ENCODE measurements around the gene IL1RN.
A peak's percentile ranks its signal among the peaks of the same experiment; 100 is the strongest.
"Not testable (repeated sequence)": the region's sequence is repeated elsewhere in the genome, so short reads cannot be mapped to it uniquely, and the experiment has no call there.

Gene IL1RN, protein sequence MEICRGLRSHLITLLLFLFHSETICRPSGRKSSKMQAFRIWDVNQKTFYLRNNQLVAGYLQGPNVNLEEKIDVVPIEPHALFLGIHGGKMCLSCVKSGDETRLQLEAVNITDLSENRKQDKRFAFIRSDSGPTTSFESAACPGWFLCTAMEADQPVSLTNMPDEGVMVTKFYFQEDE

DNA sequence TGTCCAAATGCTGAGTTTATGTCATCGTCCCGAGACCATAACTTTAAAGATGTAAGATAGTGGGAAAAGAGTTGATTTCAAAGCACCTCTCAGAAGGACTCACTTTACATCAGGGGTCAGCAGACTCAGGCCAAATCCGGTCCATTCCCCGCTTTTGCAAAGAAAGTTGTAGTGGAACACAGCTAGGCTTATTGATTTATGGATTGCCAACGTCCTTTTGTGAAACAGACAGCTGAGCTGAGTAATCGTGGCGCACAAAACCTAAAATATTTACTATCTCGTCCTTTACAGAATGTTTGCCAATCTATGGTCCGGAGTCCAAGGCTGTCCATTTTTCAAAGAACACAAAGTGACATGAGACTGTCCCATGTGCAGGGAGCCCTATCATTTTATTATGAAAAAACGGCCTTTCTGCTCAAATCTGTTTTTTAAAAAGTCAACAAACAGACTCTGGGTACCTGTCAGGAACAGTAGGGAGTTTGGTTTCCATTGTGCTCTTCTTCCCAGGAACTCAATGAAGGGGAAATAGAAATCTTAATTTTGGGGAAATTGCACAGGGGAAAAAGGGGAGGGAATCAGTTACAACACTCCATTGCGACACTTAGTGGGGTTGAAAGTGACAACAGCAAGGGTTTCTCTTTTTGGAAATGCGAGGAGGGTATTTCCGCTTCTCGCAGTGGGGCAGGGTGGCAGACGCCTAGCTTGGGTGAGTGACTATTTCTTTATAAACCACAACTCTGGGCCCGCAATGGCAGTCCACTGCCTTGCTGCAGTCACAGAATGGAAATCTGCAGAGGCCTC, at the start of gene IL1RN:
Gene IL1RN (plus strand): TSS at position 754 of the 801 bp plus-strand sequence. CDS start 27 bp downstream, at position 781.
- DNase-seq, result no peak

DNA sequence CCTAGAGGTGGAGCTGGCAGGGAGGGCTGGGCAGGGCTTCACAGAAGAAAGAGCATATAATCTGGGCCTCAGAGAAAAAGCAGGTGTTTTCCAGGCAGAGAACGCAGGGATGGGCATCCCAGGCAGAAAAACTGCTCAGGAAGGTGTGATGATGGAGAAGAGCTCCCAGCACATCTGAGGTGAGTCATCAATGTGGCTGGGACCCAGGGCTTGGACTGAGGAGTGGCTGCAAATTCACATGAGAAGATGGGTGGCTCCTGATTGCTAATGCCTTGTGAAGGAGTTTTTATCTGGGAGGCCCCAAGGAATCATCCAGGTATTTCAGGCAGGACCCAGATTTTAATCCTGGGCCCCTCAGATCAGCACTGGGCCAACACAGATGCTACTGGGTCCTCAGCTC, 49.5 kb upstream of the IL1RN start:
- DNase-seq, result no peak

DNA sequence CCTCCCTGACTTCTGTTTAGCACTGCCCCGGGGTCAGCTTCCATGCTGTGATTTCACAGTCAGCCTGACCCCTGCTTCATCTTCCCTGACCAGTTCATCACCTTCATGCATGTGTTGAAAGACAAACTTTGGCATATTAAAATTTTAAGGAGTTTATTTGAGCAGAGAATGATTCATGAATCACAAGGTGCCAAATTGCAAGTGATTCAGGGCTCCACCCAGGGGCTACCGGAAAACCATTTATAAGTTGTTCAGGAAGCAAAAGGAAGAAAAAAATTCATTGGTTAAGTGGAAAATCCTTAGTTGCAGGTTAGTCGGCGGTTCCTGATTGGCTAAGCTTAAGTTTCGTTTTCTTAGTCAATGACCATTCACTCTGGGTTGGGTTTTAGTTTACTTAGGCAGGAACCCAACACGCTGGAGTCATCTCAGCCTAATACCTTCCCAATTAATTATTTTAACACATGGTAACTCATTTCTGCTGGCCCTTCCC, 49.0 kb upstream of the IL1RN start:
- no peak for DNase-seq

DNA sequence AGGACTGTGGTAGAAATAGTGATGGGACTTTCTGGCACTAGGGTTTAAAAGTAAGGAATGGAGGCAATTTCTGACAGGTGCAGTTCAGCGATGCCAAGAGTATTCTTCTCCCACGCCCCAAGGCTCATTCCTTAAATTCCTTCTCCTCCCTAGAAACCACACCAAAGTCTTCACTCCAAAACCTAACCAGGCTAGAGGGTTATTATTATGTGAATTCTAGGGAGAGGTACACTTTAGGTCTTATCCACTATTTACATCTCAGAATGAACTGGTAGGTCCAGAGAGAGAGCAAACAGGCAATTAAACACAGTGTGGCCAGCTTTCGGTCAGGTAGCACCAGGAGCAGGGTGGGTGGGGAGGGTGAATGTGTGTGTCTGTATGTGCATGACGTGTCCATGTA, 48.3 kb upstream of the IL1RN start:
- DNase-seq, result no peak

DNA sequence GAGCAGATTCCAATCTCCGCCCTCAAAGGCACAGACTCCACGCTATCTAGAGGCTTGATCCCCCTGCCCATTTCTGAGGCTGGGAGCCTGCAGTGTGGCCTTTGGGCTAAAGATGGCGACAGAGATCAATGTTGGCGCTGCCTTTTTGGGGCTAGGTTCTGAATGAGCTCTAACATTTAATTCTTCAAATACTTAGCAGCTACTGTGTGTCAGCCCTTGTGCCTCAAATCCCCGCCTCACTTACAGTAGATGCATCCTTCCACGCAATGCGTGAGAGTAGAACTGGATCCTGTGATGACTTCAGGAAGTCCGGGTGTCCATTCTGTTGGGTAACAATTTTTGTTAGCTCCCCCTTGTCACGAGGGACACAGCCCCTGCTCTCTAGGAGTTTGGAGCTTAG, 47.3 kb upstream of the IL1RN start:
- peak; percentile 72 for DNase-seq

DNA sequence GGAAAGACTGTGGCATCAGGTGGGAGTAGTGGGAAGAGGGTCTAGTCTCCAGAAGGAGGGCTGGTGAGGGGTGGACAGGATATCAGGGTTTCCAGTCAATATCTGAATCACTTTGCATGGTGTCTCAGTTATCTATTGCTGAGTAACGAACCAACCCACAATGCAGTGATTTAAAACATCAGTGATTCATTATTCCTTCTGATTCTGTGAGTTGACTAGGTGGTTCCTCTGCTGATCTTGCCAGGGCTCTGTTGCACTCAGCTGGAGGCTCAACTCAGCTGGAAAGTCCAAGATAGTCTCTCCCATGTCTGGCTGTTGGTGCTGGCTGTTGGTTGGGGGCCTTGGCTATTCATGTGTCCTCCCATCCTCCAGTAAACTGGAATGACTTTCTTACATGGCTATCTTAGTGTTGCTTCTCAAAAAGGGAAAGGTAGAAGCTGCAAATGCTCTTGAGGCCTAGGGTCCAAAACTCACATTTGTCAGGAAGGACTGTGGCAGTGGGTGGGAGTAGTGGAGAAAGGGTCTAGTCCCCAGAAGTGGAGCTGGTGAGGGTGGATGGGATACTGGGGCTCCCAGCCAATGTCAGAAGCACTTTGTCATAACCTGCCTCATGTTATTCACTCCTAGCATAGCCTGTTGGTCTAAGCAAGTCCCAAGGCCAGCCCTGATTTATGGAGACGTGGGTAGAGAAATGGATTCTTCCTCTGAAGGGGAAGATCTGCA, 45.7 kb upstream of the IL1RN start:
- no peak for DNase-seq

DNA sequence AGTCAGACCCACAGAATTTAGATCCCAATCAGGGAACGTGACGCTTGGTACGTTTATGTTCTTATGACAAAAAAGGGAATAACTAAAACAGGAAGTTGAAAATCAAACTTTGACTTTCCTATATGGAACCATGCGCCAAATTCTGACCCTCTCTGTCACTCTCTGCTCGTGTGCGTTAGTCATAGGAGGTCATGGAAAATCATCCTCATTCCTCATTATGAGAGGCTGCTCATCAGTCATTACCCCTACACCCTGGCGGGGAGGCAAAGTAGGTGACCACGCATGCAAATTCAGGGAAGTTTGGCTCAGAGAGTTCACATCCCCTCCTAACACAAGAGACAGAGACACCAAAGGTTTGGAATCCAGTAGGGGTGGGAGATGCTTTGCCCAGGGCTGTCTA, 44.1 kb upstream of the IL1RN start:
- peak; percentile 46 for DNase-seq

DNA sequence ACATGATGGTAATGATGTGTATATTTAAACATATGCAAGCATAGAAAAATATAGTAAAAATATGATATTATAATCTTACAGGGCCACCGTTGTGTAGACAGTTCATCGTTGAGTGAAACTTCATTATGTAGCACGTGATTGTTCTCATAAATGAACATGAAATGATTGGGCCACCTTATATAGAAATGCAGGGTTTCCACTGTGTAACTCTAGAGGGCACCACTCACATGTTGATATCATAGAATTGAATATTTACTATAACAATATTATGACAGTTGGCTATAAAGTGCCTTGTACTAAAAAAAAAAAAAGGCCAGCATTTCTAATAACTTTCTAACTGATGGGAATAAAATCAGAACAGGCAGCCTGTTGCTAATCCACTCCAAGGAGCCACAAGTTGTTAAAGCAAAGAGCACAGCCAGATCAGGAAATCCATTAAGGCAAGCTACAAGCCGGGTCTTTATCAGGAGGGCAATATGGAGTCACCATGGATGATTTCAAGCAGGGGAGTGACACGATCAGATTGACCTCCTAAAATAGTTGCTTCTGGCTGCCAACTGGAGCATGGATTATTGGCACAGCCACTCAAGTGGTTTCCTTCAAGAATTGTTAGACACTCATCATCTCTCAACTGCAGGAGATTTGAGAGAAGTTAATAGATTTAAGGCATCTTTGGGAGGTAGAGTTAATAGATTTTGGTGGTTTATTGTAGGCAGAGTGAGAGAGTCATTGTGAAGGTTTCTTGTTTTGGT, 43.0 kb upstream of the IL1RN start:
- DNase-seq, result no peak

DNA sequence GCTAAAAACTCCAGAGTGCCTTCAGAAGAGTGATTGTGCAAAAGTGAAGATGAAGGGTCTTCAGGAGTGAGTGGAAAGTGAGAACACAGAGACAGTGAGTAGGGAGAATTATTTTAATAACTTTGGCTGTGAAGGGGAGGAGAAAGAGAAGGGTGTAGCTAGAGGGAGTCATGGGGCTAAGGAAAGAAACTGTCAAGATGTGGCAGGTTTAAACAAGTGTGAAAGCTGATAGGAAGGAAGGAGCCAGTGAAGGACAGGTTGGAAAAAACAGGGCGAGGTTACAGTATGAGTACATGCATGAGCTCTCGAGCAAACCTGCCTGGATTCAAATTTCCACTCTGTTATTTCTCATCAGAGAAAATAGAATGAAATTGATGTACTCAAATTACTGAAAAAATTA, 41.9 kb upstream of the IL1RN start:
- DNase-seq, result no peak

DNA sequence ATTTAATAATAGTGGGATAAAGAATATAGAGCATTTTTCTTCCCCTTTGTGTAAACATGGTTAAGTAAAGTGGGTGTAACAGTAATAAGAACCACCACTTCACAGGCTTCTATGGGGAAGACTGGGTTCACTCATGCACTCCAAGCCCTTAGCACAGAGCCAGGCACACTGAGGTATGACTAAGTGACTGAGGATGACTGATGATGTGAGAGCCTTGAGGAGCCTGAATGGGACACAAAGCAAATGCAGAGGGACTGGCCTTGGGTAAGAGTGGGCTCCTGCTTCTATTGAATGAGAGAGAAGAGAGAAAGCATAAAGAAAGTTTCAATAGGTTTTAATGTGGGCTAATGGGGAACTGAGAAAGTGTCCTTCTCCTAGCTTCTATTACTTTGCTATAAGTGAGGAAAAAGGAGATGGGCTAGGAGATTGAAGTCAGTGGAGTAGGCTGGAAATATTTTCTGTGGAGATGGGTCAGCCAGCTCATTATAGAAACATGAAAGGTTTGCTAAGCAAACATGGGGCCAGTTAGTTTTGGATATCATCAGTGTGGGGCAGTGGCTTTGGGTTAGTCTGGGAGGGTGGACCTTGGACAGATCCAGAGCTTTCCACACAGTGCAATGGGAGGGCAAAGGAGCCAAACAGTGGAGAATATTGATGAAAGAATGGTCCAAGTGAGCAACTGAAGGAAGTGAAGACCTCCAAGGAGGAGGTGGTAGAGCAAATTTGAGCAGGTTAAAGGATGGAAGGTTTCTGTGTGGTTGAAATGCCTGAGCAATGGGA, 39.0 kb upstream of the IL1RN start:
- no peak for DNase-seq

DNA sequence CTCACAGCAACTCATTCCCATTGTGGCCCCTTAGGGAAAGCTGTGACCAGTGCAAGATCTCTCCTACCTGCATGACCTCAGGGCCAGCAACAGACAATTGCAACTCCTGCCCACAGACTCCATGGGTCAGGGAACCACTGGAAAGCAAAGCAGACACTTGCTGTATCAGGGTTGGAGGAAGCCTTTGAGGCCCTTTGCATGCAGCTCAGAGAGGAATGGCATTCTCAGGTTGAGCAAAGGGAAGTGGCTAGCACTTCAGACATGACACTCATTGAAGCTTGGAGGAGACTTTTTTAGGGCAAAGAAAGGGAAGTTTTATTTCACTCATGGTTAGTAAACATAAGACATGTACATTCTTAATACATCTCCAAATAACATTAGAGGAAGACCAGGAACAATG, 37.5 kb upstream of the IL1RN start:
- no peak for DNase-seq

DNA sequence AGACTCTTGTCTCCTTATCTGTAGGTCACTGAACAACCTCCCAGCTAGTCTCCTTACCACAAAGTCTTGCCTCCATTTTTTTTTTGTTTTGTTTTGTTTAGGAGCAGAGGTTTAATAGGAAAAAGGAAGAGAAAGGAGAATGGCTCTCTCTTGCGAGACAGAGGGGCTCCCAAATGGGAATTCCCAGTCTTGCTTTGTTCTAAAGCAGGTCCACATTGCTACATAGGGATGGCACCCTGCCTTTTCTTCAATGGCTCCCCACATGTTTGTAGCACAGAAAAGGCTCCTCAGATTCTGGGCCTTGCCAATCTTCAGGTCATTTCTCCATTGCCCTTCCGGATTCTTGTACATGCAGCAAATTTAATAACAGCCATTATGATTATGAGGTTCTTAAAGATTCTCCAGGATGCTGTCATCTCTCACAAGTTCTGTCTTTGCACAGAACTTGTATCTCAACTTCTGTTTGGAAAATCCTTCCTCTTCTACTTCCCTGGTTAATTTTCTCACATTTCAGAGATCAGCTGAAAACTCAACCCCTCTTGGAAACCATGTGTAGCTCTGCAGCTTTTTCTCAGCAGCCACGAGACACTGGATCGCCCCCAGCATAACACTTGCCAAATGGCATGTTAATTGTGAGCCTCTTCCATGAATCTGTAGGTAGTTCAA, 36.0 kb upstream of the IL1RN start:
- no peak for DNase-seq

DNA sequence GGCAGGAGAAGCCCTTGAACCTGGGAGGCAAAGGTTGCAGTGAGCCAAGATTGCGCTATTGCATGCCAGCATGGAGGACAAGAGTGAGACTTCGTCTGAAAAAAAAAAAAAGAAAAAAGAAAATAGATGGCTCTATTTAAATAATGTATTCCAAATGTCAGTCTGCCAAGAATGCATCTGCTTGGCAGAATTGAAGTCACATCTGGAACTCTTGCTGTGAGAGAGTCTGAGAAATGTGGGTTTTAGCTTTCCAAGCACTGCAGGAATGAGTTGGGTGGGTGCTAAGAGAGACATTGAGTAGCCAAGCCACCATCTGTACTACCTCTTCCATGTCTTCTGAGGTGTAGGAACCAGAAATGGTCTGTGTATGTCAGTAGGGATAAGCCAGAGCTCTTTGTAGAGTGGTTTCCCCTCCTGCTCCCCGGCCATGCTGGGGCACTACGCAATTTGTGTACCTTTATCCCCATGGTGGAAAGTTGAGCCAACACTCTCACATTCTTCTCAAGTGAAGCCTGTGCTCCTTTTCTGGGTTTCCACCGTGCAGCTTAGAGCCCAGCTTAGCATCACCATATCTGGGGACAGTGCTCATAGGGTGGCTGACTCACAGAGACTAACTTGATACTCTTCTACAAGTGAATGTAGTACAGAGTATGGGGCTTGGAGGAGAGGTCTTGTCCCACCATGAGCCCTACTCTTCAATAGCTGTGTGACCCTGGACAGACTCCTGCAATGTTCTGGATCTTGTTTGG, 34.4 kb upstream of the IL1RN start:
- DNase-seq, result no peak

DNA sequence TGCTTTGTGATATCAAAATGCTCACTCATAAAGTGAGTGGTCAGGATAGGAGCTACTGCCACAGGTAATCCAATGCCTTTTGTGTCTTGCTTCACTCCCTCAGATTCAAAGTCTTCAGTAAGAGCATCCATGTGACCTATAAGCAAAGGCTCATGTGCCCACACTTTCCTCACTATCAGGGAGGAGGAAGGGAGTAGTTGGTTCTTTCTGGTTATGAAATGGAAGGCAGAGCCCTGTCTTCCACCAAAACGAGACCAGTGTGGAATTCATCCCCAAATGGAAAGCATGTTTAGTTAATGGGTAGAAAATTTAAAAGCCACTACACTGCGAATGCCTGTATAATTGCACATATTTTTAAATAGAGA, 33.8 kb upstream of the IL1RN start:
- DNase-seq, result no peak

DNA sequence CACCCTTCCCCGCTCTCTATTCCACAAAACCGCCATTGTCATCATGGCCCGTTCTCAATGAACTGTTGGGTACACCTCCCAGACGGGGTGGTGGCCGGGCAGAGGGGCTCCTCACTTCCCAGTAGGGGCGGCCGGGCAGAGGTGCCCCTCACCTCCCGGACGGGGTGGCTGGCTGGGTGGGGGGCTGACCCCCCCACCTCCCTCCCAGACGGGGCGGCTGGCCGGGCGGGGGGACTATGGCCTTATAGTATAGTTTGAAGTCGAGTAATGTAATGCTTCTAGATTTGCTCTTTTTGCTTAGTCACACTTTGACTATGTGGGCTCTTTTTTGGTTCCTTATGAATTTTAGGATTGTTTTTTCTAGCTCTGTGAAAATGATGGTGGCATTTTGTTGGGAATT, 31.1 kb upstream of the IL1RN start:
- DNase-seq, result not testable (repeated sequence)

DNA sequence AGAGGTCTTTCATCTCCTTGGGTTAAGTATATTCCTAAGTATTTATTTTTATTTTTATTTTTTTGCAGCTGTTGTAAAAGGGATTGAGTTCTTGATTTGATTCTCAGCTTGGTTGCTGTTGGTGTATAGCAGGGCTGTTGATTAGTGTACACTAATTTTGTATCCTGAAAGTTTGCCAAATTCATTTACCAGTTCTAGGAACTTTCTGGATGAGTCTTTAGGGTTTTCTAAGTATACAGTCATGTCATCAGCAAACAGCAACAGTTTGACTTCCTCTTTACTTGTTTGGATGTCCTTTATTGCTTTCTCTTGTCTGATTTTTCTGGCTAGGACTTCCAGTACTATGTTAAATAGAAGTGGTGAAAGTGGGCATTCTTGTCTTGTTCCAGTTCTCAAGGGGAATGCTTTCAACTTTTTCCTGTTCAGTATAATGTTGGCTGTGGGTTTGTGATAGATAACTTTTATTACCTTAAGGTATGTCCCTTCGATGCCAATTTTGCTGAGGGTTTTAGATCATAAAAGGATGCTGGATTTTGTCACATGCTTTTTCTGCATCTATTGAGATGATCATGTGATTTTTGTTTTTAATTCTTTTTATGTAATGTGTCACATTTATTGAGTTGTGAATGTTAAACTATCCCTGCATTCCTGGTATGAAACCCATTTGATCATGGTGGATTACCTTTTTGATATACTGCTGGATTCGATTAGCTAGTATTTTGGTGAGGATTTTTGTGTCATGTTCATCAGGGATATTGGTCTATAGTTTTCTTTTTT, 30.4 kb upstream of the IL1RN start:
- DNase-seq, result not testable (repeated sequence)

DNA sequence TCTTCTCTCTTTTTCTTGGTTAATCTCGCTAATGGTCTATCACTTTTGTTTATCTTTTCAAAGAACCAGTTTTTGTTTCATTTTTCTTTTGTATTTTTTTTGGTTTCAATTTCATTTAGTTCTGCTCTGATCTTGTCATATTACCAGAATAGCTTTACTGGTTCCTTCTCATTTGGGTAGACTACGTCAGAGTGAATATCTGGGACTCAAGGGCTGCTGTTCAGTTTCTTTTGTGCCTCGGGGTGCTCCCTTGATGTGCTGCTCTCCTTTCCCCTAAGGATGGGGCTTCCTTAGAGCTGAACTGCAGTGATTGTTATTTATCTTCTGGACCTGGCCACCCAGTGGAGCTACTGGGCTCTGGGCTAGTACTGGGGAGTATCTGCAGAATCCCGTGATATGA, 29.4 kb upstream of the IL1RN start:
- no peak for DNase-seq

DNA sequence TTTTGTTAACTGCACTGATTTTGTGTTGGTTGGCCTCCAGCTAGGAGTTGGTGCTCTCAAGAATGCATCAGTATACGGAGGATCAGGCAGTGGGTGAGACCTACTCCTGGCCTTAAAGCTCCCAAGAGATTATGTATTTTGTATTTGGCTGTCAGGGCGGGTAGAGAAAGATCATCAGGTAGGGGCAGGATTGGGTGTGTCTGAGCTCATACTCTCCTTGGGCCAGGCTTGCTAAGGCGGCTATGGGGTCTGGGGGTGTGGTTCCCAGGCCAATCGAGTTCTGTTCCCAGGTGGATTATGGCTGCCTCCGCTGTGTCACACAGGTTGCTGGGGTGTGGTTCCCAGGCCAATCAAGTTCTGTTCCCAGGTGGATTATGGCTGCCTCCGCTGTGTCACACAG, 28.9 kb upstream of the IL1RN start:
- DNase-seq, result no peak

DNA sequence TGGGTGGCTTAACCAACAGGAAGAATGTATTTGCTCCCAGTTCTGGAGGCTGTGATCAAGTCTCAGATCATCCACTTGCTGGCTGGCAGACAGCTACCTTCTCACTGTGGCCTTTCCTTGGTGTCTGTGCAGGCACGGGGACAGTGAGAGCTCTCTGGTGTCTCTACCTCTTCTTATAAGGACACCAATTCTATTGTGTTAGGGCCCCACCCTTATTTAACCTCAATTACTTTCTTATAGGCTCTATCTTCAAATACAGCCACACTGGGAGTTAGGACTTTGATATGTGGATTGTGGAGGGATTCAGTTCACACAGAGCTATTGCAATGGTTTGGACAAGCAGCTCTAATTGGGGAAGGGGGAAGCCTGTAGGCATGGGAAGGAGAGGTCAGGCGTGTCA, 25.3 kb upstream of the IL1RN start:
- DNase-seq, result no peak

DNA sequence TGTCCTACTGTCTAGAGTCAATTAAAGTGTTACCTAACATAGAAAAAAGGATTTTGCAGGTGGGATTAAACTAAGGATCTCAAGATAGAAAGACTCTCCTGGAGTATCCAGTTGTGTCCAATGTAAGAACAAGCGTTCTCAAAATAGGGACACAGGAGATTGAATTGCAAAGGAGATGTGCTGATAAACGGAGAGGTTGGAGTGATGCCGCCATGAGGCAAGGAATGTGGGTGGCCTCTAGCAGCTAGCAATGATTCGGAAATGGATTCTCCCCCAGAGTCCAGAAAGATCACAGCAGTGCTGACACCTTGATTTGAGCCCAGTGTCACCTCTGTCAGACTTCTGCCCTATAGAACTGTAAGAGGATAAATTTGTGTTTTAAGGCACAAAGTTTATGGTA, 24.1 kb upstream of the IL1RN start:
- DNase-seq, result no peak

Data from activated CD4-positive, alpha-beta T cell treated with anti-CD3 and anti-CD28 coated beads for 48 hours (primary cell).